ENCODE results near the gene SDK1. TPM values are rescaled to one million over a fixed set of nuclear protein-coding genes. Genes with fewer than 3 reads are reported as not detected.

The SDK1 gene
- total and polyA plus RNA-seq, 10 of the 15 experiments (the other 5 are each of a cell fraction or from before 2014, with no cell fraction given) = 0.14 to 0.33 TPM; not detected in 8

- FAIRE-seq (no peak), ATAC-seq (no peak), DNase-seq (ENCODE audit: low read depth, low spot score) (no peak)
- no peaks in the 10 kb centered on the region for H3K4me1 ChIP-seq (ENCODE audit: control insufficient read depth, insufficient read depth, low read length)
- H2AFZ ChIP-seq (ENCODE audit: control insufficient read depth, low read depth, low read length) = no peak overlapping the region
- no peaks in the 10 kb centered on the region for H4K20me1 ChIP-seq (ENCODE audit: control insufficient read depth, insufficient read depth)
- 47% methylated on average over 3 of the region's 3 CpGs for WGBS (ENCODE audit: insufficient coverage, insufficient replicate concordance, low lambda C conversion rate, missing lambda C conversion rate)
- intact Hi-C loops (cut with micrococcal nuclease; ENCODE audit: unreplicated experiment) = no loop called here
- H3K79me2 ChIP-seq (ENCODE audit: control insufficient read depth, insufficient read depth, low read length) = no peaks in the 10 kb centered on the region
- POLR2A ChIA-PET = no interaction called here
- H3K9ac ChIP-seq (ENCODE audit: control insufficient read depth, insufficient read depth, low read length) = no peak overlapping the region
- H3K27me3 ChIP-seq (replicated peaks in 1 of 2; ENCODE audit: control insufficient read depth in 2 of 2, insufficient read depth in 2 of 2, low read length in 1 of 2) = no peaks in the 10 kb centered on the region
- TF ChIP-seq HDAC2 (IDR thresholded peaks at IDR 0.05) = no peak
- no peak for TF ChIP-seq NKRF (conservative IDR thresholded peaks at IDR 0.05)
- no peak overlapping the region for H3K27ac ChIP-seq (ENCODE audit: control insufficient read depth, insufficient read depth)
- no peaks in the 10 kb centered on the region for H3K36me3 ChIP-seq (ENCODE audit: control insufficient read depth in 2 of 2, insufficient read depth in 2 of 2, low read length in 1 of 2)
- RAD21 ChIA-PET (ENCODE audit: unreplicated experiment) = no interaction called here
- no TSS peak for BruUV-seq (replicated peaks)
- H3K9me3 ChIP-seq (replicated peaks; ENCODE audit: control insufficient read depth, insufficient read depth, low read length) = no peaks in the 10 kb centered on the region
- no peak overlapping the region for H3K4me3 ChIP-seq
- in situ Hi-C loops (cut with MboI) = no loop called here
- SMC1A ChIA-PET (ENCODE audit: uncharacterized antibody, unreplicated experiment) = no interaction called here
- CTCF ChIA-PET = no interaction called here
- H3K4me2 ChIP-seq (ENCODE audit: control insufficient read depth, insufficient read depth) = no peak overlapping the region
Observed at GRCh38 chr7:3321745-3322144, 20.7 kb downstream of the SDK1 start.

- intact Hi-C loops (cut with micrococcal nuclease; ENCODE audit: unreplicated experiment) = no loop called here
- CTCF ChIA-PET = no interaction called here
- no TSS peak for BruUV-seq (replicated peaks)
- TF ChIP-seq FOXK2 (IDR thresholded peaks at IDR 0.05) (no peak), PML (IDR thresholded peaks at IDR 0.05; ENCODE audit: low read length) (no peak), RELB (IDR thresholded peaks at IDR 0.05; ENCODE audit: low read depth) (no peak), EP300 (IDR thresholded peaks at IDR 0.05; ENCODE audit: borderline replicate concordance in 1 of 2, control insufficient read depth in 1 of 2, low read depth in 2 of 2, low read length in 2 of 2) (no peak), HSF1 (IDR thresholded peaks at IDR 0.05; ENCODE audit: low read depth, low read length) (no peak), NFYA (IDR thresholded peaks at IDR 0.05; ENCODE audit: borderline replicate concordance, low read depth, low read length) (no peak), SPI1 (IDR thresholded peaks at IDR 0.05; ENCODE audit: borderline replicate concordance, insufficient read depth, low read depth, low read length) (no peak), ELK1 (IDR thresholded peaks at IDR 0.05; ENCODE audit: low read depth, low read length) (no peak)
Observed at GRCh38 chr7:3326246-3326645, 25.2 kb downstream of the SDK1 start.

More at GRCh38 chr7:3326246-3326645, 25.2 kb downstream of the SDK1 start:
- WGBS (ENCODE audit: insufficient coverage, insufficient replicate concordance, low lambda C conversion rate, missing lambda C conversion rate) = 55% methylated on average over 1 of the region's 1 CpG
- Histone ChIP-seq H2AFZ (ENCODE audit: control insufficient read depth, low read depth, low read length) (no peak overlapping the region), H3K4me2 (ENCODE audit: control insufficient read depth, insufficient read depth) (no peak overlapping the region), H3K9me3 (replicated peaks; ENCODE audit: control insufficient read depth, insufficient read depth, low read length) (no peaks in the 10 kb centered on the region), H3K36me3 (ENCODE audit: control insufficient read depth in 2 of 2, insufficient read depth in 2 of 2, low read length in 1 of 2) (no peaks in the 10 kb centered on the region), H3K79me2 (ENCODE audit: control insufficient read depth, insufficient read depth, low read length) (no peaks in the 10 kb centered on the region), H3K27ac (ENCODE audit: control insufficient read depth, insufficient read depth) (no peak overlapping the region), H3K27me3 (replicated peaks in 1 of 2; ENCODE audit: control insufficient read depth in 2 of 2, insufficient read depth in 2 of 2, low read length in 1 of 2) (no peaks in the 10 kb centered on the region), H3K4me3 (no peak overlapping the region), H3K9ac (ENCODE audit: control insufficient read depth, insufficient read depth, low read length) (no peak overlapping the region), H4K20me1 (ENCODE audit: control insufficient read depth, insufficient read depth) (no peaks in the 10 kb centered on the region), H3K4me1 (ENCODE audit: control insufficient read depth, insufficient read depth, low read length) (no peaks in the 10 kb centered on the region)
- in situ Hi-C loops (cut with MboI) = no loop called here
- ChIA-PET SMC1A (ENCODE audit: uncharacterized antibody, unreplicated experiment) (interaction anchor here (1.6 kb wide), 1 partner anchor 13 kb away, joined by 3 read pairs; no protein-coding TSS in a partner anchor), RAD21 (ENCODE audit: unreplicated experiment) (no interaction called here), POLR2A (no interaction called here)
- ATAC-seq = no peak
- no peak for DNase-seq (ENCODE audit: low read depth, low spot score)
- no peak for FAIRE-seq

Data from GM12878 (cell line).